HG03280 (cell line): ENCODE measurements around the gene FEZ2.
"Not testable (repeated sequence)": the region's sequence is repeated elsewhere in the genome, so short reads cannot be mapped to it uniquely, and the experiment has no call there.

ENCODE experiments used
- ATAC-seq: cut with Tn5 transposase; IDR thresholded peaks from one replicate; pipeline ENCODE4 v1.9.1; 2021; ENCODE audit warnings: mild to moderate bottlenecking, moderate library complexity; ENCODE audit not compliant: unreplicated experiment

The FEZ2 gene

GRCh38 chr2:36597532-36598377, at the start of gene FEZ2:
Gene FEZ2, minus strand, starts transcription at chr2:36598168. Its CDS starts 26 bp downstream, at chr2:36598142.
- peak; percentile 99 for ATAC-seq

- ATAC-seq: no peak
These were observed 37.1 kb upstream of the FEZ2 start for GRCh38 chr2:36634981-36635597.

GRCh38 chr2:36633470-36634092, 35.6 kb upstream of the FEZ2 start:
- ATAC-seq: no peak

- ATAC-seq: no peak
These were observed 28.8 kb upstream of the FEZ2 start for GRCh38 chr2:36626756-36627155.

GRCh38 chr2:36626071-36626470, 28.1 kb upstream of the FEZ2 start:
- ATAC-seq: no peak

- no peak for ATAC-seq
These were observed 27.3 kb upstream of the FEZ2 start for GRCh38 chr2:36625304-36625703.

- no peak for ATAC-seq
These were observed 22.4 kb upstream of the FEZ2 start for GRCh38 chr2:36620321-36620720.

GRCh38 chr2:36618381-36618780, 20.4 kb upstream of the FEZ2 start:
- peak; percentile 97 for ATAC-seq

GRCh38 chr2:36616947-36617346, 19.0 kb upstream of the FEZ2 start:
- no peak for ATAC-seq

GRCh38 chr2:36615222-36615621, 17.3 kb upstream of the FEZ2 start:
- ATAC-seq: no peak

- no peak for ATAC-seq
These were observed 15.8 kb upstream of the FEZ2 start for GRCh38 chr2:36613801-36614200.

- no peak for ATAC-seq
These were observed 13.5 kb upstream of the FEZ2 start for GRCh38 chr2:36611316-36611990.

GRCh38 chr2:36609507-36609906, 11.5 kb upstream of the FEZ2 start:
- ATAC-seq: no peak

- ATAC-seq: no peak
These were observed 10.0 kb upstream of the FEZ2 start for GRCh38 chr2:36607947-36608346.

GRCh38 chr2:36606925-36607324, 9.0 kb upstream of the FEZ2 start:
- ATAC-seq: no peak

- no peak for ATAC-seq
These were observed 7.3 kb upstream of the FEZ2 start for GRCh38 chr2:36605273-36605672.

- ATAC-seq: not testable (repeated sequence)
These were observed 5.7 kb upstream of the FEZ2 start for GRCh38 chr2:36603629-36604028.

GRCh38 chr2:36597003-36597531, 901 bp downstream of the FEZ2 start:
- ATAC-seq: no peak

- no peak for ATAC-seq
These were observed 1.6 kb downstream of the FEZ2 start for GRCh38 chr2:36596397-36596796.

- ATAC-seq: no peak
These were observed 3.1 kb downstream of the FEZ2 start for GRCh38 chr2:36594849-36595248.

GRCh38 chr2:36589230-36589630, 8.7 kb downstream of the FEZ2 start:
- no peak for ATAC-seq
